PC-9 (cell line): ENCODE data around the gene EDEM2. TPM values are rescaled to one million over a fixed set of nuclear protein-coding genes. Genes with fewer than 3 reads are reported as not detected.

Experiments
- BruUV-seq: library from RNA; stranded (reverse); fragments of 400-500 nt; replicated peaks from 2 replicates; lab custom pipeline; 2021; lab: Mats Ljungman, UMichigan
- CTCF ChIA-PET: fragments of 300-600 bp; sonication (Branson Sonifier 250); formaldehyde crosslinking; loops from one replicate; lab custom pipeline; 2022; ENCODE audit warnings: antibody characterized with exemption; lab: Charles Lee
- POLR2A ChIA-PET: fragments of 300-600 bp; sonication (Branson Sonifier 250); formaldehyde crosslinking; loops from one replicate; lab custom pipeline; 2022; ENCODE audit warnings: antibody characterized with exemption; ENCODE audit not compliant: unreplicated experiment; lab: Charles Lee
- DNase-seq, 2 experiments: peaks; one replicate each; pipeline versions ENCODE4 v3.0.0 to v3.0.0-alpha.2; 2015 to 2022; ENCODE audit warnings: mixed read lengths in 1 of 2
- H2AFZ ChIP-seq: fragments of 200-600 bp; sonication (generic); 2 replicates; pipeline ENCODE4 v1.8.1; 2017; ENCODE audit warnings: antibody characterized with exemption
- H3F3A ChIP-seq: fragments of 200-600 bp; sonication (generic); 2 replicates; pipeline ENCODE4 v1.8.1; 2017; ENCODE audit warnings: antibody characterized with exemption, mild to moderate bottlenecking, low read depth; ENCODE audit not compliant: insufficient read depth
- H3K27ac ChIP-seq: fragments of 200-600 bp; sonication (generic); 2 replicates; pipeline ENCODE4 v1.6.1; 2016; ENCODE audit warnings: mixed run types
- H3K27me3 ChIP-seq: fragments of 200-600 bp; sonication (generic); 2 replicates; pipeline ENCODE4 v1.6.1; 2016; ENCODE audit warnings: low read depth, mixed run types; ENCODE audit not compliant: insufficient read depth
- H3K36me3 ChIP-seq: fragments of 200-600 bp; sonication (generic); 2 replicates; pipeline ENCODE4 v1.6.1; 2016; ENCODE audit warnings: low read depth, mixed run types
- H3K4me1 ChIP-seq: fragments of 200-600 bp; sonication (generic); replicated peaks from 2 replicates; pipeline ENCODE4 v1.6.1; 2016; ENCODE audit warnings: mixed run types; ENCODE audit not compliant: insufficient read depth
- H3K4me2 ChIP-seq: fragments of 200-600 bp; sonication (generic); 2 replicates; pipeline ENCODE4 v1.6.1; 2017; ENCODE audit warnings: mixed run types
- H3K4me3 ChIP-seq: fragments of 200-600 bp; sonication (generic); 2 replicates; pipeline ENCODE4 v1.6.1; 2016; ENCODE audit warnings: mixed run types
- H3K79me2 ChIP-seq: fragments of 200-600 bp; sonication (generic); 2 replicates; pipeline ENCODE4 v1.6.1; 2017; ENCODE audit warnings: low read depth, mixed run types
- H3K9me2 ChIP-seq: fragments of 200-600 bp; sonication (generic); 2 replicates; pipeline ENCODE4 v1.8.1; 2017; ENCODE audit warnings: mild to moderate bottlenecking; ENCODE audit not compliant: insufficient read depth
- H3K9me3 ChIP-seq: fragments of 200-600 bp; sonication (generic); 2 replicates; pipeline ENCODE4 v1.8.1; 2016; ENCODE audit warnings: low read depth; ENCODE audit not compliant: insufficient read depth
- H4K20me1 ChIP-seq: fragments of 200-600 bp; sonication (generic); 2 replicates; pipeline ENCODE4 v1.8.1; 2017; ENCODE audit not compliant: insufficient read depth
- EZH2 ChIP-seq: fragments of 200-600 bp; sonication (generic); IDR thresholded peaks from 2 replicates; pipeline ENCODE4 v1.8.0; 2017; ENCODE audit warnings: antibody characterized with exemption, low read depth
- intact Hi-C: fragments of 100-400 bp; cut with micrococcal nuclease; formaldehyde crosslinking; loops from one replicate; pipeline ENCODE4 v1.10.0; 2022; ENCODE audit not compliant: unreplicated experiment
- total RNA-seq: library from RNA; stranded (reverse); gene quantifications from 2 replicates; pipeline ENCODE4 v1.2.3, GENCODE V29; 2021
- TF ChIP-seq, protein P1 (sequence below): fragments of 200-600 bp; sonication (generic); conservative IDR thresholded peaks from 2 replicates; pipeline ENCODE4 v1.6.1; 2017; ENCODE audit warnings: mixed run types, antibody characterized with exemption, mild to moderate bottlenecking, moderate library complexity

EDEM2 gene
- total RNA-seq, 1 experiment from 2014 or later: 34.9 TPM

DNA sequence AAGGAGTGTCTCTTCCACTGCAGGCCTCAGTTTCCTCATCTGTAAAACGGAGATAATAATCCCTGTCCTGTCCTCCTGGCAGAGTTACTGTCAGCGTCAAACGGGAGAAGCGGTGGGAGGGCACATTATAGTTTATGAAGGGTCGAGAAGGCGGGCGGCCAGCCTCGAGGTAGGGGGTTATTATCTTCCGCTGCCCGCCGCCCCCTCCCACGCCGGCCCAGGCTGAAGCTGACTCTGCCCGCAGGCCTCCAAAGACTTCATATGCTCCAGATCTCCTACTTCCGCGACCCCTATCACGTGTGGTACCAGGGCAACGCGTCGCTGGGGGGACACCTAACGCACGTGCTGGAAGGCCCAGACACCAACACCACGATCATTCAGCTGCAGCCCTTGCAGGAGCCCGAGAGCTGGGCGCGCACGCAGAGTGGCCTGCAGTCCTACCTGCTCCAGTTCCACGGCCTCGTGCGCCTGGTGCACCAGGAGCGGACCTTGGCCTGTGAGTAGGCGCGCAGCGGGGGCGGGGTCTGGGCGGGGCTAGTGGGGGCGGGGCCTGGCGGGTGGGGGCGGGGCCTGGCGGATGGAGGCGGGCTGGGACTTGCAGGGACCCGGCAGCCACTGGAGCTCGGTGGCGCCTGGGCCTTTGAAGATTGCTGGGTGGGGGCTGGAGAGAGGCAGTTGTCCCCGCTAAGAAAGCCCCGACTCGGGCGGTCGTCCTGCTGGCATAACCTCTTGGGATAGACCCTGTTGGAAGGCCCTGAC is 27.5 kb upstream of the EDEM2 start:
- TF ChIP-seq EZH2: no peak
- TF ChIP-seq, protein P1, sequence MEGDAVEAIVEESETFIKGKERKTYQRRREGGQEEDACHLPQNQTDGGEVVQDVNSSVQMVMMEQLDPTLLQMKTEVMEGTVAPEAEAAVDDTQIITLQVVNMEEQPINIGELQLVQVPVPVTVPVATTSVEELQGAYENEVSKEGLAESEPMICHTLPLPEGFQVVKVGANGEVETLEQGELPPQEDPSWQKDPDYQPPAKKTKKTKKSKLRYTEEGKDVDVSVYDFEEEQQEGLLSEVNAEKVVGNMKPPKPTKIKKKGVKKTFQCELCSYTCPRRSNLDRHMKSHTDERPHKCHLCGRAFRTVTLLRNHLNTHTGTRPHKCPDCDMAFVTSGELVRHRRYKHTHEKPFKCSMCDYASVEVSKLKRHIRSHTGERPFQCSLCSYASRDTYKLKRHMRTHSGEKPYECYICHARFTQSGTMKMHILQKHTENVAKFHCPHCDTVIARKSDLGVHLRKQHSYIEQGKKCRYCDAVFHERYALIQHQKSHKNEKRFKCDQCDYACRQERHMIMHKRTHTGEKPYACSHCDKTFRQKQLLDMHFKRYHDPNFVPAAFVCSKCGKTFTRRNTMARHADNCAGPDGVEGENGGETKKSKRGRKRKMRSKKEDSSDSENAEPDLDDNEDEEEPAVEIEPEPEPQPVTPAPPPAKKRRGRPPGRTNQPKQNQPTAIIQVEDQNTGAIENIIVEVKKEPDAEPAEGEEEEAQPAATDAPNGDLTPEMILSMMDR: no peak

DNA sequence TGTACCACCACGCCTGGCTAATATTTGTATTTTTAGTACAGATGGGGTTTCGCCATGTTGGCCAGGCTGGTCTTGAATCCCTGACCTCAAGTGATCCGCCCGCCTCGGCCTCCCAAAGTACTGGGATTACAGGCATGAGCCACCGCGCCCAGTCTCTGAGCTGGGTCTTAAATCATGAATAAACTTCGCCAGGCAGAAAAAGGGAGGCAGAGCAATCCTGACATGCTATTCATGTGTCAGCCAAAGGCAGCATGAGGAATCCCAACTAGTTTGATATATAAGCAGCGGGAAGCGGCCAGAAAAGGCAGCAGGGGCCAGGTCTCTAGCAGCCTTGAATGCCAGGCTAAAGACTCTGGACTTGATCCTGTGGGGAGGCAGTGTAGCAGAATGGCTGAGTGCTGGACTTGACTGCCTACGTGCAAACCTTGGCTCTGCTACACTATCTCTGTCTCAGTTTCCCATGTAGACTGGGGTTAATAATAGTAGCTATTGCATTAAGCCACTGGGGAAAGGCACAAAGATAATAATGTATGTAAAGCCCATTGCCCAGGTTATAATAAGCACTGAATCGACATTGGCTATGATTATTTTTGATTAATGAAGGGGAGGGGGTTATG is 26.5 kb upstream of the EDEM2 start:
- no peak overlapping the region for H3K27ac ChIP-seq
- no peaks in the 10 kb centered on the region for H3K36me3 ChIP-seq
- ChIA-PET POLR2A (no interaction called here), CTCF (no interaction called here)
- H4K20me1 ChIP-seq: no peaks in the 10 kb centered on the region
- no TSS peak for BruUV-seq
- no peaks in the 10 kb centered on the region for H3K9me2 ChIP-seq
- H3K9me3 ChIP-seq: no peaks in the 10 kb centered on the region
- no peaks in the 10 kb centered on the region for H3K27me3 ChIP-seq
- no peak overlapping the region for H3K4me2 ChIP-seq
- peaks cover 9% of the 10 kb centered on the region for H3K4me1 ChIP-seq
- no peak overlapping the region for H2AFZ ChIP-seq
- H3F3A ChIP-seq: peaks cover 7% of the 10 kb centered on the region; the same call in 1 of the 2 replicates
- no peak for DNase-seq
- H3K4me3 ChIP-seq: no peak overlapping the region
- TF ChIP-seq, protein P1: no peak
- no peak for TF ChIP-seq EZH2
- intact Hi-C loops: no loop called here
- no peaks in the 10 kb centered on the region for H3K79me2 ChIP-seq

More for the DNA sequence above, 27.5 kb upstream of the EDEM2 start:
- BruUV-seq: no TSS peak
- H3K4me2 ChIP-seq: no peak overlapping the region
- peaks cover 7% of the 10 kb centered on the region; the same call in 1 of the 2 replicates for H3F3A ChIP-seq
- H2AFZ ChIP-seq: no peak overlapping the region
- H3K9me3 ChIP-seq: no peaks in the 10 kb centered on the region
- POLR2A ChIA-PET: no interaction called here
- H3K79me2 ChIP-seq: no peaks in the 10 kb centered on the region
- H3K36me3 ChIP-seq: no peaks in the 10 kb centered on the region
- CTCF ChIA-PET: no interaction called here
- H3K9me2 ChIP-seq: no peaks in the 10 kb centered on the region
- peaks cover 9% of the 10 kb centered on the region for H3K4me1 ChIP-seq
- intact Hi-C loops: no loop called here
- H3K4me3 ChIP-seq: no peak overlapping the region
- H3K27ac ChIP-seq: no peak overlapping the region
- H3K27me3 ChIP-seq: no peaks in the 10 kb centered on the region
- no peak for DNase-seq
- H4K20me1 ChIP-seq: no peaks in the 10 kb centered on the region

- peak overlapping the region; percentile 46; the same call in 1 of the 2 replicates for H2AFZ ChIP-seq
- peak overlapping the region; percentile 33; the same call in 1 of the 2 replicates for H3K4me3 ChIP-seq
- no peaks in the 10 kb centered on the region for H3K79me2 ChIP-seq
- H4K20me1 ChIP-seq: no peaks in the 10 kb centered on the region
- TF ChIP-seq, protein P1: no peak
- no peak for TF ChIP-seq EZH2
- H3K9me3 ChIP-seq: no peaks in the 10 kb centered on the region
- peaks cover 9% of the 10 kb centered on the region for H3K4me1 ChIP-seq
- no peak for DNase-seq
- H3K9me2 ChIP-seq: no peaks in the 10 kb centered on the region
- peaks cover 7% of the 10 kb centered on the region; the same call in 1 of the 2 replicates for H3F3A ChIP-seq
- H3K27ac ChIP-seq: no peak overlapping the region
- POLR2A ChIA-PET: no interaction called here
- H3K27me3 ChIP-seq: no peaks in the 10 kb centered on the region
- CTCF ChIA-PET: no interaction called here
- intact Hi-C loops: no loop called here
- H3K4me2 ChIP-seq: peak overlapping the region; percentile 68
- no TSS peak for BruUV-seq
- no peaks in the 10 kb centered on the region for H3K36me3 ChIP-seq
Observed at GRCh38 chr20:35172434-35172806, 25.3 kb upstream of the EDEM2 start.
